Embryonic facial prominence (tissue), 1 donor: Measurements from ENCODE around the gene RAB1B.

Experiments
- DNase-seq: peaks from one replicate; pipeline ENCODE4 v3.0.0-alpha.2; 2016; ENCODE audit errors: extremely low spot score

The RAB1B gene

DNA sequence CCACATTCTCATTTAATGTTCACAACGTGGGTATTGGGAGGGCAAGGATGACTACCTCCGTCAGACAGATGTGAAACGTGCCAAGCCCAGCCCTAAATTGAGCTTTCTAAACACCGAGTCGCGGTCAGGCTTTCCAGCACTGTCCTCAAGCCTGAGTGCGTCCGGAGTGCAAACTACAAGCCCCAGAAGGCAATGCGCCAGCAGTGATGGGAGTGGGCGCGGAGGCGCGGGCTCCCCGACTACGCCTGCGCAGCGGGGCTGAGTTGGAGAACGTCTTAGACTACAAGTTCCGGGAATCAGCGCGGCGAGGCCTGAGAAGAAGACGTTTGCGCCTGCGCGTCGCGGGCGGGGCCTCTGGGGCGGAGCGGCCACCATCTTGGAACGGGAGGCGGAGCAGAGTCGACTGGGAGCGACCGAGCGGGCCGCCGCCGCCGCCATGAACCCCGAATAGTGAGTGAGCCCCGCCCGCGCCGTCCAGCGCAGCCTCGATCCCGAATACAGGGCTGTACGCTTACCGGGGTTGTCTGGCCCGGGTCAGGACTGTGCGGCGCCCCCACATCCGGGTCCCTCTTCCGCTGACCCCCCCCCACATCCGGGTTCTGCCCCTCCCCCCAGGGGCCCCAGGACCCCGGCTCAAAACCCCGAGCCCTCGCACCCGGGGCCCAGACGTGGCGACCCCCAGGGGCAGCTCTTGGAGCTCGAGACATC, at the start of gene RAB1B:
Gene RAB1B (plus strand): TSS at position 396 of the 708 bp plus-strand sequence. CDS start 41 bp downstream, at position 437.
- DNase-seq: peak; percentile 100

DNA sequence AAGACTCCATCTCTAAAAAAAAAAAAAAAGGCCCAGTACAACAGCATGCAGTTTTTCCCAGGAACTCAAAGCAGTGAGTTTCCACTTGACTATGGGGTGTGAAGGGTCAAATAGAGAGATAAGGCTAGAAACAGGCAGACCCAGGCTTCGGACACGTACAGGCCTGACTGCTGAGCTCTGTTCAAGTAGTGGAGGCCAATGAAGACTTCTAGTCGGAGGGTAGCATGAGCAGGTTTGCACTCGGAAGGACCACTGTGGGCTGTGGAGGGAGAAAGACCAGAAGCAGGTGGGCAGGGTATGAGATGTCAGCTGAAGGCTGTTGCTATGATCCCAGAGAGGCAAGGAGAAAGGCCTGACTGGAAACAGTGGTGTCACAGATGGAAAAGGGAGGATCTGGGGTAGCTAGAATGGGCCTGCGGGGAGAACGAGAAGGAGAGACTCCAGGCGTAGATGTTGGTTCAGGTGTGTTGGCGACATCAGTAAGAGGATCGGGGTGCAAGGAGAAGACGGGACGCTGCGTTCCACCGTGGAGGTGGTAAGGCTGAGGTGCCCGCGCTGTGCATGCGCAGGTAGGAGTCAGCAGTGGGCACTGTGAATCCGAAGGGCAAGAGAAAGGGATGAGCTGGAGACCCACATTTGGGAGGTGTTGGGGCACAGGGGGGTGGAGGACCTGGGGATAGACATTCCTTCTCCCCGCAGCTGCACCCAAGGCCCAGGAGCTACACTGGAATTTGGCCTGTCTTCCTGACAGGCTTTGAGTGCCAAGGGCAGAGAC, 49.4 kb upstream of the RAB1B start:
- peak; percentile 12 for DNase-seq

DNA sequence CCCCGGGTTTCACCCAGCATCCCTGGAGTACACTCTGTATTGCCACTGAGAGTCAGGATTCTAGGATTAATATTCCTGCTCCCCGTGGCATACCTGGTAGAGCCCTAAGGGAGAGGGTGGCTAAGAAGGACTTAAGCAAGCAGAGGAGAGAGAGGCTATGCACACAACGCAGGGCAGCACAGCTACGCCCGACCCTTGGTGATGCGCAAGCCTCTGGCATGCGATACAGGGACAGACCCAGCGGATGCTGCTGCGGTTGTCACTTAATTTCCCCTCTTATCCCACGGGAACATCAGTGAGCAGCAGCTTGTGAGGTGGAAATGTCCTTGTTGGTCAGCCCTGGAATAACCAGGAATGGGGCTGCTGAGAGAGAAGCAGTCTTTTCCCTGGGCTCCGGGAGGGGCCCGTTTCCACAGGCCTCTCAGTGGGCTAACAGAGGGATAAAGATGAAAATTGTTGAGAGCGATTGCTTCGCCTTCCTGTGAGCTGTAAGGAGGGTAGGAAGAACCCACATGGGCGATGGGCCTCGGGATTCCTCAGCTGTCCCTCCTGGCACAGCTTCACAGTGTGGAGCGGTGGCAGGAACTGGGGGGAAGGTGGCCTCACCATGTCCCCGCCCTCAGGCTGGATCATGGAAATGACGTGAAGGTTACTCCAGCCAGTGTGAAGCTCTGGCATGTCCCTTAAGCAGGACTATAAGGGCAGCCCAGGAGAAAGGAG, 48.4 kb upstream of the RAB1B start:
- no peak for DNase-seq

DNA sequence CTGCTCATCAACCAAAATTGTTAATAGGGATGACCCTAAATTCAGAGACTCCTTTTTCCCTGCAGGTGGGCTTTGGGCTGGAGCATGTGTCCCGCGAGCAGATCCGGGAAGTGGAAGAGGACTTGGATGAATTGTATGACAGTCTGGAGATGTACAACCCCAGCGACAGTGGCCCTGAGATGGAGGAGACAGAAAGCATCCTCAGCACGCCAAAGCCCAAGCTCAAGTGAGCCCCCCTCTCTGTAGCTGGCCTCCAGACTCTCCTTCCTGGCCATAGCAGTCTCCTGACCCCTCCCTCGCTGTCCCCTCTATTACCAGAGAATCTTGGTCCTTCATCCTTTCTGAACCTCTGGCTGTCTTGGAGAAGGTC, 47.9 kb upstream of the RAB1B start:
- no peak for DNase-seq

DNA sequence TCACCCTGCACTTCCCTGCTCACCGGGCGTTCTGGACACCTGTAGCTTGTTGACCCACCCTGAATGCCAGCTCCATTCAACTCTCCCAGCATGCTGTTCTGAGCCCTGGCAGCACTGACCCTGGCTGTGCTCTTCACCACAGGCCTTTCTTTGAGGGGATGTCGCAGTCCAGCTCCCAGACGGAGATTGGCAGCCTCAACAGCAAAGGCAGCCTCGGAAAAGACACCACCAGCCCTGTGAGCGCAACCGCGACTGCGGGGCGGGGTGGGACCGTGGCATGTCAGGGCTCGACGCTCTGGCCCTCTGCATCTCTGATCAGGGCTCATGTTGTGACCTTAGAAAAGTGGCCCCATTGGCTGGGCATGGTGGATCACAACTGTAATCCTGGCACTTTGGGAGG, 47.4 kb upstream of the RAB1B start:
- no peak for DNase-seq

DNA sequence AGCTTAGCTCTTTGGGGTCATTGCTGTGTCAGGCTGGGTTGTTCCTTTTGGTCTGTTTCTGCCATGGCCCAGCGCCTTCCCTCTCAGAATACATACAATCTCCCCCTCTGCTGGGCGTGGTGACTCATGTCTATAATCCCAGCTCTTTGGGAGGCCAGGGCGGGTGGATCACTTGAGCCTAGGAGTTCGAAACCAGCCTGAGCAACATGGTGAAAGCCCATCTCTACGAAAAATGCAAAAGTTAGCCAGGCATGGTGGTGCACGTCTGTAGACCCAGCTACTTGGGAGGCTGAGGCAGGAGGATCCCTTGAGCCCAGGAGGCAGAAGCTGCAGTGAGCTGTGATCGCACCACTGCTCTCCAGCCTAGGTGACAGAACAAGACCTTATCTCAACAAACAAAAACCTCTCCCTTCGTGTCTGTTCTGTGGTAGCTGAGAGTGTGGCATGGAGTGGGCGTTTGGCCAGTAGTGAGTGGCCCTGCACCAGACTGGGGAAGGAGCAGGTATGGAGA, 46.7 kb upstream of the RAB1B start:
- DNase-seq: no peak

DNA sequence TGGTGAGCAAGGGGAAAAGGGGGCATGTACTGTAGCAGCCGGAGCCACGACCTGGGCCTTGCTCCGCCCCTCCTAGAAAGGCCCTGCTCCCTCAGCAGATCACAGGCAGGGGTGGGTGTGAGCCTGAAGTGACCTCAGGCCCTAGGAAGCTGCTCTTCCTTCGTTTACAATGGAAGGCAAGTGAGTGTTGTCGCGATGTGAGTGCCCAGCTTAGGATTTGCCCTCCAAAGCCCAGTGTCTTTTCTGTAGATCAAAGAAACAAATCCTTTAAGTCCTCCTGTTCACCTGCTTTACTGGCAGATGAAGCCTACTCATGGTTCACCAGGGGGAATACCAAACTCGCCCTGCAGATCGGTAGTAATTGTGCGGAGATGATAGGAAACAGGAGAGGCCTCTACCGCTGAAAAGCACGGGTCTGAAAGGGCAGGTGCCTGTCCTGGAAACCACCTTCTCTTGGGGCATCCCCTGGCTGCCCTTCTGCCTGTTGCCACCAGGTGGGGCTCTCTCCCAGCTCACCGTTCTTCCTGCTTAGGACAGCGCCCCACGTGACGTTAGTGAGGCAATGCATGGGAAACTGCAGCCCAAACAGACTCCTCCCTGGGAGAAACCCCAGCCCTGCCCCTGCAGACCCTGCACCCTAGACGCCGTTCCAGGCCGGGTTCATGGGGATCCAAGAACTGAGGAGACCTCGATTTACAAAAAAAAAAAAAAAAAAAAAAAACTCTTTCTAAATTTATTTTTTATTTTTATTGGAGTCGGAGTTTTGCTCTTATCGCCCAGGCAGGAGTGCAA, 45.9 kb upstream of the RAB1B start:
- DNase-seq: peak; percentile 73

DNA sequence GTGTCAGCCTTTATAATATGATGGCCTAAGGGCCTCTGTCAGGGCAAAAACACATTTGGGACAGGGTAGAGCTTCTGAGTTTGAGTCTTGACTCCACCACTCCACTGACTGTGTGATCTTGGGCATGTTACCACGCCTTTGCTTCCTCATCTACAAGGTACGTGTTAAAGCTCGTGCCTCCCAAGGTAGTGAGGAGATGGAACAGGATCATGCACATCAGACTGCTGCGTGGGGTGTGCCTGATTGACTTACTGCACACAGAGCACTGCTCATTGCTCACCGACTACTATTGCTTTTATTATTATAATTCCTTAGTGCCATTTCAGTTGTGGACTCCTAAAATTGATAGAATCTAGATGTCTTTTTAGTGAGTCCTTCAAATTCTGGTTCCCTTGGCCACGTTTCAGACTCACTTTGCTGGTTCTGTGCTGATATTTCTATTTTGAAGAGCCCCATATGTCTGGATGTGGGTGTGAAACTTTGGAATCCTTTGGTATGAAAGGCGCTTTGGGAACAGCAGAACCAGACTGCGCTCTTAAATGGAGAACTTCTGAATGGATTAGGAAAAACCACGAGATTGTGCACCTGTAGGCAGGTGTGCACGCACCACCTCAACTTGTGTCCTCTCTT, 44.1 kb upstream of the RAB1B start:
- no peak for DNase-seq

DNA sequence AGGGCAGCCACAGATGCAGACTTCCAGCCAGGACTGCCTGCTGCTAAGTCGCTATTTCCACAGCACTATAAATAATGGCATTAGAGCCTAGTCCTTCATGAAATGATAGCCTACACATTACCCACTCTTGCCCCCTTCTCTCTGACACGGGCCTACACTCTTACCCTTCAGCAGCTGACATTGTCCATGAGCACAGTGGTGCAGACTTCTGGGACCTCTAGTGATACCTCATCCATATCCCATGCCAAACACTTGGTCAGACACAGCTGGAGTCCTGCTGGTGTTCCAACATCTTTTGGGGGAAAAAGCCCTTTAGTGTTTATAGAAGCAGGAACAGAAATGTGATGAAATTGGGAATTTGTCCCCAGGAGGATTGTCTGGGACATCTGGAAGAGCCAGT, 43.4 kb upstream of the RAB1B start:
- DNase-seq: no peak

DNA sequence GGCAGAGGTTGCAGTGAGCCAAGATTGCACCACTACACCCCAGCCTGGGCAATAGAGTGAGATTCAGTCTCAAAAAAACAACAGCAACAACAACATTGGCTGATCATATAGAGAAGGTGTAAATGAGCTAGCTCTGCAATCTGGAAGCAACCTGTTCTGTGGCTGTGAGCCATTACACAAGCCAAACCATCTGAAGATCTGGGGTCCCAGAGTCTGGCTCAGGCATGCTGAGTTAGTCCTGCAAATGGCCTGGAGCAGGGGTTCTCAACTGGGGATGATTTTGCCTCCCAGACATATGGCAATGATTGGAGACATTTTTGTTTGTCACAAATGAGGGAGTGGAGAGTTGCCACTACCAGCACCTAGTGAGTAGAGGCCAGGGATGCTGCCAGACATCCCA, 42.3 kb upstream of the RAB1B start:
- no peak for DNase-seq

DNA sequence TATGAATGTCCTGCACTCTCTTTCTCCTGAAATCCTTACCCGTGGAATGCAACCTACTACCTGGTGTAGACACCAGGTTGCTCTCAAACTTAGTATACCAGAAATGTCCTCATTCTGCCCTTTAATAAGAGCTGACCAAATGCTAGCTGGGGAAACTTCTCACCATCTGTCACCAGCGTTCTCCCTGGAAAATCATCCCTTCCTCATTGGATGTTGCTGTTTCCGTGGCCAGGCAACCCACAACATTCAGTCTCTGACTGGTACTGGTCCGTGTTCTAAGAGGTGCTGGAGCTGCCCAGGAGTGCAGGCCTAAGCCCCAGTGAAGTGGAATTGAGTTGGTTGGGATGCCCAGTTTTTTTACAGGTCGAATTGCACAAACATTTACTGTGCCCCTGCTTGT, 40.7 kb upstream of the RAB1B start:
- no peak for DNase-seq

DNA sequence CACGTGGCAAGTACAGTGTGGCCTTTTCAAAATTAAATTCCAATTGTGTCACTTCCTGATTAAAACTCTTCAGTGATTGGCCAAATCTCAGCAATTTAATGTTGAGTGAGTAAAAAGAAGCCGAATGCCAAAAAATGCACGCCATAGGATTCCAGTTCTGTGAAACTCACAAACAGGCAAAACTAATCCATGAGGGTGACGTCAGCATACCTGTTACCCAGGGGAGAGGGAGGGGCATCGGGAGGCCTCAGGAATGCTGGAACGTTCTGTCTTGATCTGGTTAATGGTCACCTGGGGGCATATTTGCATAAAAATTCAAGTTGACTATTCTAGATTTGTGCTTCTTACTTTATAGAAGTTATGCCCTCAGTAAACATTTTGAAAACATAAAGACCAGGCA, 39.9 kb upstream of the RAB1B start:
- DNase-seq: peak; percentile 34

DNA sequence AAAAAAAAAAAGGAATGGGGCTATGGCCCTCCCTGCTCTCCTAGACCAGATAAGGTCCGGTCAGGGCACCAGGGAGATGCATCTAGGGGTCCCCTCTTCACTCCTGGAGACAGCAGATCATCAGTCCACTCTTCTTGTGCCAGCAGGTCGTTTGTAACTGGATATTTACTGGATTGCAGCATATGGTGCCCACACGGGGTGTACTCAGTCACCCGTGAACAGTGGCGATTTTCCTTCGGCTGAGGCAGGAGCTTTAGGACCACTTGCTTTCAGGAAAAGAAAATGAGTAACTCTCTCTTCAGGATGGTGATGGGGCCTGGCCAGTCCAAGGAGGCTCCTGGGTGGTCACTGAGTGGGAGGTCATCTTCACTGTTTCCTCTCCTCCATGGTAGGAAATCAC, 38.3 kb upstream of the RAB1B start:
- no peak for DNase-seq

DNA sequence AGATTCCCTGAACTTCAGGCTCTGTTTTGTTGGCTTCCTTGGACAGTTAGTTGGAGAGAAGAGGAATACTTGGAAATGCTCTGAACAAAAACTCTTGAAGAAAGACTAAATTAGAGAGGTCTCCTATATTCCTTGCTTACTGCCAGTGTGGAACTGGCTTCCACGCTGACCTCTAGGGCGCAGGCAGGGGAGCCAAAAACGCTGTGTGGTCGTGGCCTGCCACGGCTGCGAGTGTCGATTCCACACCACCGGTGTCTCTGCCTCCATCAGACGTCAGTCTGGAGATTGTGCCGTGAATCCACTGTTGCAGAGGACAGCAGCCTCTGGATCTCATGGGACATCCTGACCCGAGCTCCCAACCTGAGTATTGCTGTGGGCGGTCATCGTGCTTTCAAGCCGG, 37.5 kb upstream of the RAB1B start:
- DNase-seq: no peak

DNA sequence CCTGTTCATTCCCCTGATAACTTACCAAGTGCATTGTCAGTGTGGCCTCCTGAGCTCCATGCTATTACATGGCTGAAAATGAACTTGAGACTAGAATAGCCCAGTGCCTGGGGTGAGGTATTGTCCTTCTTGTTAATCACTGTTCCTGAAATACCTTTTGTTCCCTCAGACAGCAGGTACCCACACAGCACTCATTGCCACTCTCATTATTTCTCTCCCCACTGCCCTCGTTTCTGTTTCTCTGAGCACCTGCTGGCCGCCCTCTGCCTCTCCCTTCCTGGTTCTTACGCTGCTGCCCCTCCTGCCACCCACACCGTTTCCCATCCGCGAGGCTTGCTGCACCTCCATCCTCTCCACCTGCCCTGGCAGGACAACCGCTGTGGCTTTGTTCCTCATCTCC, 36.9 kb upstream of the RAB1B start:
- no peak for DNase-seq

DNA sequence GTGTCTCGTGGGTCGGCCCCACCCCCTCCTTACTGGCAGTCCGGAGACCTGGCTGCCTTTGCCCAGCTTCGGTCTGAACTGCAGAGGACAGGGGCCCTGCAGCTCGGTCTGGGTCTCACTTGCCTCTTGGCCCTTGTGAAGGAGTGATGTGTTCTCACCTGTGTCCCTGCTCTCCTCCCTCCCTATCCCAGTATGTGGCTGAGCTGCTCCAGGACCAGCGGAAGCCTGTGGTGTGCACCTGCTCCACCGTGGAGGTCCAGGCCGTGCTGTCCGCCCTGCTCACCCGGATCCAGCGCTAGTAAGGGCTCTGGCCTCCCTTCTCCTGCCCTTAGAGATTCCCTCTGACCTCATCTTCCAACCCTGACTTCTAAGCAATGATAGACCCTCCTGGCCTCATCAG, 35.7 kb upstream of the RAB1B start:
- DNase-seq: no peak

DNA sequence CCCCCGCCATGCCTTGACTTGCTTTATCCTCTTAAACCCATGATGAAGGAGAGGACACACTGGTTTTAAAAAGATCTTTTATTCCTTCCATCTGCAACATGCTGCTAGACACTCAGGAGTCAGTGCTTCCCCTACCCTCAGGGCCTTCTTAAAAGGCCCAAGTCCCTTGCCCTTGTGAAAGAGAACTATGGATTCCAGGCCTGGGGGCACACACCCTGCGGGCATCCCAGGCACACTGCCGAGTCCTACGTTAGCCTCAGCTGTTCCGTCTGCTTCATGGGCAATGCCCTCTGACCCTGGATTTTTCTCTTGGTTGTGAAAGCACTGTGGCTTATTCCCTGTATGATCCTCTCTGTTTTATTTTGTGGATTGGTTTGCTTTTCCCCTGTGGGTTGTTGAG, 35.1 kb upstream of the RAB1B start:
- no peak for DNase-seq

DNA sequence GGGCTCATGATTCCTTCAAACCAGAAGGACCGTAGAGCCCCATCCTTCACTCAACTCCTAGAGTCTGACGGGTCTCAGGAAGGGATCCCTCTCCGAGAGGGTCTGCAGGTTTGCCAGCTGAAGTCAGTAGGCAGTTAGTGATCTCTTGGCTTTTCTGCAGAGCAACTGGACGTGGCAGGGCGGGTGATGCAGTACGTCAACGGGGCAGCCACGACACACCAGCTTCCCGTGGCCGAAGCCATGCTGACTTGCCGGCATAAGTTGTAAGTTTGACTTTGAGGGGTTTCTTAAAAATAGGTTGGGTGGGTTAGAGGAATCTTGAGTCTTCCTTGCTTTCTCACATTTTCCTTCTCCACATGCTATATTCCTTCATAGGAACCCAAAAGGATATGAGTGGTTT, 33.3 kb upstream of the RAB1B start:
- DNase-seq: no peak

DNA sequence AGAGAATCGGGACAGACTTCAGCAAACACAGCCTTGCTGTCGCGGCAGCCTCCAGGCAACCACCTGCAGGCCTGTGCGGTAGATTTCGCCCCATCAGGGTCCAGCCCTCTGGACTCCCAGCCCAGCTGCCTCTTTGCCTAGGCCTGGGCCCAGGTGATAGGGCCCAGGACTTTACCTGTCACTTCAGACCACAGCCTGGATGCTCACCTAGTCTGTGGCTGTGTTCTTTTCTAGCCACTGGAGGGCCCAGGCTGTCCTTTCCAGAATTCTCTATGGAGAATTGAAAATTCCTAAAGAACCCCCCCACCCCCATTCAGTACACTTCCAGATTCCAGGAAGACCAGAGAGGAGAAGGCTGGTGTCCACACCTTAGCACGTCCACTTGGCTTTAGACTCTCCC, 30.6 kb upstream of the RAB1B start:
- DNase-seq: no peak

DNA sequence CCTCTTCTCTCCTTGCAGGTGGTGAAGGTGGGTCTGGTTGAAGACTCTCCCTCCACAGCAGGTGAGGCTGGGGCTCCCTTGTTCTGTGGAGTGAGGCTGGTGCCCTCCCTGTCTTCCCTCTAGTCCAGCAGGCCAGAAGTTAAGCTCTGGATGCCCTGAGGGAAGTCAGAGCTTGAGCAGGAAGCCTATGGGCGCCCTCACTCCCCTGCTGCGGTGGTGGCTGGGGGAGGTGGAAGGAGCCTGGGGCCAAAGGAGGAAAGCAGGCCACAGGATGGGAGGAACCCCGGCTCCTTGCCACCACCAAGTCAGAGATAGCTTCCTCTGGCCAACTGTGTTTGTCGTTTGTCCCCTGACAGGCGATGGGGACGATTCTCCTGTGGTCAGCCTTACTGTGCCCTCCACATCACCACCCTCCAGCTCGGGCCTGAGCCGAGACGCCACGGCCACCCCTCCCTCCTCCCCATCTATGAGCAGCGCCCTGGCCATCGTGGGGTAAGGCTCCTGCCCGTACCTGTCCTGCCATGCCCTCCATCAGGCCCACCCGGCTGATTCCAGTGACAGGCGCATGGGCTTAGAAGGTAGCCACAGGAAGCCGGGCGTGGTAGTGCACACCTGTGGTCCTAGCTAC, 29.5 kb upstream of the RAB1B start:
- no peak for DNase-seq

DNA sequence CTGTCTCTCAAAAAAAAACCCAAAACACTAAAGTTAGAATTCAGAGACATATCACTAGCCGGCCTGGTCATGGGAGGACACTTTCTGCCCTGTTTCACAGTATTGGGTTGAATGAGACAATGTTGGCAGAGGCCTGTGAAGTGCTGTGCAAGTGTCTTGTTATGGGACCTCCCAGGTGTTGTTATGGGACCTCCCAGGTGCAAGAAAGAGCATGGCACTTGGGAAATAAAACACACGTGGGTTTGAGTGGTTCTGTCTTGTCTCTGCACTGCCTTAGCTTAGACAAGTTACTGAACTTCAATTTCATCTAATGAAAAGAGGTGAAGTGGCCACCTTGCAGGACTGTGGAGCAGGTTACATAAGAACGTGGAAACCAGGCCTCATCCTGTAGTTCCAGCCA, 28.9 kb upstream of the RAB1B start:
- DNase-seq: no peak
